Choroid plexus epithelial cell (primary cell): ENCODE data around the gene SLC43A1.

Experiments
- DNase-seq: peaks from one replicate; pipeline ENCODE4 v3.0.0-alpha.2; 2010; ENCODE audit warnings: low read depth
- H3K4me3 ChIP-seq: 2 replicates; pipeline ENCODE4 v1.5.1; 2011; ENCODE audit warnings: low read depth, mild to moderate bottlenecking, control low read depth, low read length, moderate library complexity
- TF ChIP-seq, protein P1 (sequence below): conservative IDR thresholded peaks from 2 replicates; pipeline ENCODE4 v1.5.1; 2011; ENCODE audit warnings: low read depth, mild to moderate bottlenecking, control low read depth, inconsistent platforms, low read length, moderate library complexity

Gene SLC43A1

DNA sequence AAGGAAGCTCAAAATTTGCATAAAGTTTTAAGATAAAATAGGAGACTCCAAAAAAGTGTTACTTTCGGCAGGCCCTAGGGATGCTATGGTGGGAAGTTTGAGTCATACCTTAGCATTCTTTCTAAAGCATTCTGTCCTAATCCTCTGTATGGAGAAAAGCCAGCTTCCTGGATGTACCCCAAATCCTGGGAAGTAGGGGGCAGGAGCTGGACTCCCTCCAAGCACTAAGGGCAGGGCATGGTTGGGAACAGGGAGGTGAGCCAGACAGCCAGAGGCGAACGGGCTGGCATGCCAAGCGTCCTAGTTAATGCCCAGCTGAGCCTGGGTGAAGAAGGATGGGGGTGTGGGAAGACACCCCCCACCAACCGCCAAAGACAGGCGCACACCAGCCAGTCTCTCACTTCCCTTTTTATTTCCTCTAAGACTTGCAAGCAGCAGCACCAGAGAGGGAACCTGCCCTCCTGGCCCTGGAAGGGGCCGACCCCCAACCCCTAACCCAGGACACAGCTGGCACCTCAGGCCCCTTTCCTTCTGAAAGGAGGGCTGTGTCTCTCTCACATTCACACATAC is 31.3 kb downstream of the SLC43A1 start:
- no peak overlapping the region for H3K4me3 ChIP-seq
- TF ChIP-seq, protein P1, sequence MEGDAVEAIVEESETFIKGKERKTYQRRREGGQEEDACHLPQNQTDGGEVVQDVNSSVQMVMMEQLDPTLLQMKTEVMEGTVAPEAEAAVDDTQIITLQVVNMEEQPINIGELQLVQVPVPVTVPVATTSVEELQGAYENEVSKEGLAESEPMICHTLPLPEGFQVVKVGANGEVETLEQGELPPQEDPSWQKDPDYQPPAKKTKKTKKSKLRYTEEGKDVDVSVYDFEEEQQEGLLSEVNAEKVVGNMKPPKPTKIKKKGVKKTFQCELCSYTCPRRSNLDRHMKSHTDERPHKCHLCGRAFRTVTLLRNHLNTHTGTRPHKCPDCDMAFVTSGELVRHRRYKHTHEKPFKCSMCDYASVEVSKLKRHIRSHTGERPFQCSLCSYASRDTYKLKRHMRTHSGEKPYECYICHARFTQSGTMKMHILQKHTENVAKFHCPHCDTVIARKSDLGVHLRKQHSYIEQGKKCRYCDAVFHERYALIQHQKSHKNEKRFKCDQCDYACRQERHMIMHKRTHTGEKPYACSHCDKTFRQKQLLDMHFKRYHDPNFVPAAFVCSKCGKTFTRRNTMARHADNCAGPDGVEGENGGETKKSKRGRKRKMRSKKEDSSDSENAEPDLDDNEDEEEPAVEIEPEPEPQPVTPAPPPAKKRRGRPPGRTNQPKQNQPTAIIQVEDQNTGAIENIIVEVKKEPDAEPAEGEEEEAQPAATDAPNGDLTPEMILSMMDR = no peak
- no peak for DNase-seq

DNA sequence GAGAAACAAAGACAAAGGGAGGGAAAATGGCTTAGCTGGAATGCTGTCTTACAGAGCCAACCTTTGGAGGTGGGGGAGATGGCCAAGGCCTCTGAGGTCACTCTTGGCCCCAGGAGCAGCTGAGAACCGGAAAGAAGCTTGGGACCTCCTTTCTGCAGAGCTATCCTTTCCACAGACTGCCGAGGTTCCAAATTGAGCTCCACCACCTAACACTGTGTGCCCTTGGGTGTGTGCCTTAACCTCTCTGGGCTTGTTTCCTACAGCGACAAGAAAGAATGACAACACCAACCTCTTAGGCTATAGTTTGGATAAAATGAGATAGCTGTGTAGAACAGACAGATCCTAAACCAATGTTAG is 32.0 kb downstream of the SLC43A1 start:
- no peak overlapping the region for H3K4me3 ChIP-seq
- TF ChIP-seq, protein P1 = no peak
- DNase-seq = no peak

DNA sequence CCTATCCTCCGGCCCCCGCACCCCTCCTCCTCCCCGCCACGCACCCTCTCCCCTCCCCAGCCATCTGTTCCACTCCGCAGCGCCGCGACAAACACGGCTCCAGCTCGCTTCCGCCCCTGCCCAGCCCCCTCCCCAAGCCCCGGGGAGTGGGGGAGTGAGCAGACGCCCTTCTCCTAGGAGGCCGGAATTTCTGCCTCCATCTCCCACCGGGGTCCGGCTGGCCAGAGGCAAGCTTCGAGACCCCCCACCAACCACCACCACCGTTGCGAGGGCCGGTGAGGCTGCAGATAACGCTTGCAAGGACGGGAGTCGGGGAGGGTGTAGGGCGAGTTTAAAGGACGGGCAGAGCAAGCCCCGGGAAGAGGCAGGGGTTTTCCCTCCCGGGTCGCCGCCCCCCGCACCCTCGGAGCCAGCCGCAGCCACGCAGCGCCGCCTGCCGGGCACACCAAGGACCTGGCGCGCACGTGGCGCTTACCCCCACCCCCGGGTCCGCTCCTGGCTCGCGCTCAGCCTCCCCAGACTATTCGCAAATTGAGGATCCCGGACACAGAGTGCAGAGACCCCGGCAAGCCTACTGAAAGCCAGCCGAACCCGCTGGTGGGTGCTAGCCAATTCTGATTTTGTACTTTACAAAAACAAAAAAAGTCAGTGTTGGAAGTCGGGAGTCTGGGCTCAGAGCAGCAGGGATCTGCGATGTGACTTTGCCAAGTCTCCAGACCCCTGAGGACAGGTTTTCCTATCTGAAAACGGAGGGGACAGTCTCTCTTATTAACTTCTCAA is 32.5 kb downstream of the SLC43A1 start:
- TF ChIP-seq, protein P1 = peak; percentile 59
- DNase-seq = peak; percentile 36
- peak overlapping the region; percentile 47 for H3K4me3 ChIP-seq

DNA sequence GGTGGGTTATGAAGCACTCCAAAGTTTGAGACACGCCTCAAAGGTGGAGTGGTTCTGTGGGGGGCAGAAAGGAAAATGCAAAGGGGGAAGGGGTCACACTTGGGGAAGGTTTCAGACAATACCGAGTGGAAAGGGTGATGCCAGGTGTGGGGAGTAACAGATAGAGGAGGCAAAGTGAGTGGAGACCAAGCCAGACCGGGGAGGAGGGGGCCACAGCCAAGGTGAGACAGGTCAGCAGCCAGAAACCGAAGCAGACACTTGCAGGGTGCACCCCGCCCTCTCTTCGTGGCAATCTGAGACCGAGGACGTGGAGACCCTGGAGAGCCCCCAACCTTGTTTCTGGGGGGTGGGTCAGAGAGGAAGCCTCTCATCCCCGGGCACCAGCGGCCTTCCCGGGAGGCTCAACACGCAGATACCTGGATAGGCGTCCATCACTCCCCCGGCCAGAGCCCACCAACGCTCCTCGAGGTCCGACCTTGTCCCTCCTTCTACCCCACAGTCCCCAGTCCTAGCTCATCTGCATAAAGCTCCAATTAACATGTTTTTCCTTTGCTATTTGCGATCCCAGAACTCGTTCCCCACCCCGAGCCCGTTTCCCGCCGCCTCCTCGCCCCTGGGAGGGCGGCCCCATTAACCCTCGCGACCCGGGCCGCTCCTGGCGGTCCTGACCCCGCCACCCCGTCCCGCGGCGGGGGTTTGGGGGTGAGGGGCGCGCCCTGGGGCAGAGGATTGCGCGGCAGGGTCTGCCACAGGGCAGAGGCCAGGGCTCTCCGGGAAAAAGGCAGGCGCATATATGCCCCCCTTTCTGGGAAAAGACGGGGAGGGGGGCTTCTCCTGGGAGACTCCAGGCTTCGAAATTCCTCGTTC is 33.4 kb downstream of the SLC43A1 start:
- H3K4me3 ChIP-seq = no peak overlapping the region
- DNase-seq = no peak
- TF ChIP-seq, protein P1 = no peak

DNA sequence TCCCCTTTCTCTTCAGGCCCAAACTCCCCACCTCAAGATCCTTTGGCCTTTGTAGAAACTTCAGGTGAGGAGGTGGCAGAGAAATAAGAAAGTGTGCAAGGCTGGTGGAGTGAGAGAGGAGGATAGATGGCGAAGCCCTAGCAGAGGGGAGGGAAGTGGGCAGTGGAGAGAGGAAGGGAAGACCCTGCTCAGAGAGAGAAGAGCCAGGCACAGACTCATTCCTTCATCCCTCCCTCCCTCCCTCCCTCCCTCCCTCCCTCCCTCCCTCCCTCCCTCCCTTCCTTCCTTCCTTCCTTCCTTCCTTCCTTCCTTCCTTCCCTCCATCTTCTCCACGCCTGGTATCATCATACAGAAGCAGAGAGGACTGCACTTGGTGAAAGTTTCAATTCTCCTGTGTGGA is 34.2 kb downstream of the SLC43A1 start:
- no peak for DNase-seq
- TF ChIP-seq, protein P1 = no peak
- no peak overlapping the region for H3K4me3 ChIP-seq

DNA sequence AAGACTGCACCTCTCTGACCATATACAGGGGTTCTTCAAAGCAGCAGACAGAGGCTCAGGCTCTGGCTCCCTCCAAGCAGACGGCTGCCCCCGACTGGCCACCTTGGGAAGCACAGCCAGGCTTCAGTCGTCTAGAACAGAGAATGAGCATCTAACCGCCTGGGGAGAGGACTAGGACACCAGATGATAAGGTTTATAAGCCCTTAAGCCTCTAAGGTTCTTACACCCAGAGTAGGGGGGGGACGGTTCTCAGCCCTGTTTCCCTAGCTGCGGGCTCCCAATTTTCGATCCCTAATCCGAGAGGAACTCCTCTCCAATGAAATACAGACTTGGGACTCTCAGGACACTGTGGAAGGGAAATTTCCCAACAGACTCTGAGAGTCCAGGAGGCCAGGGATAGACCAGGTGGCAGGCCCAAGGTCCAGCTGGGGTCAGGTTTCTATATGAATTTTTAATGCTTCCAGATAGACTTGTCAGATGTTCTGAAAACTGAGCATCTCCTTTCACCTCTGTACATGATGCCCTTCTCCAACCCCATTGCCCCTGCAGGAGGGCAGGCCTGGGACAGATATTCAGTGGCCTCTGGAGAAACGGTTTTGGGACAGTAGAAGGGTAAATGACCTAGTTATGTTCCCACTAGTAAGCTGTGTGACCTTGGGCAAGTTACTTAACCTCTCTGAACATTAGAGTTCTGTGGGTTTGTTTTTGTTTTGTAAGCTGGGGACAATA is 34.9 kb downstream of the SLC43A1 start:
- peak; percentile 68 for DNase-seq
- TF ChIP-seq, protein P1 = peak; percentile 83
- no peak overlapping the region for H3K4me3 ChIP-seq
